ENCODE measurements around the gene CBL. TPM values are rescaled to one million over a fixed set of nuclear protein-coding genes. Genes with fewer than 3 reads are reported as not detected.
A peak's percentile ranks its signal among the peaks of the same experiment; 100 is the strongest.

CBL gene
- total RNA-seq, 3 donors from 2014 or later (not counting 1 experiment from before 2014, with no cell fraction given): 29.0 to 32.5 (median 30.1) TPM

DNA sequence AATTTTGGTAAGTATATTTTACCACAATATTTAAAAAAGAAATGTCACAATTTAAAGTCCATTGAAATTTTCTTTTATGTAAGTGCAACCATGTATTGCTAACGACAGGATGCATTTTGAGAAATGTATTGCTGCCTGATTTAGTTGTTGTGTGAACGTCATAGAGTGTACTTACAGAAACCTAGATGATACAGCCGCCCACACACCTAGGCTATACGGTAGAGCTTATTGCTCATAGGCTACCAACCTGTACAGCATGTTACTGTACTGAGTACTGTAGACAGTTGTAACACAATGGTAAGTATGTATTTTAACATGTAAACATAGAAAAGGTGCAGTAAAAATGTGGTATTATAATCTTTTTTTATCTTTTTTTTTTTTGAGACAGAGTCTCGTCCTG is 48.1 kb downstream of the CBL start:
- no peaks in the 10 kb centered on the region for H3K36me3 Mint-ChIP-seq
- no peaks in the 10 kb centered on the region for H3K27me3 Mint-ChIP-seq (ENCODE audit: low read depth in 2 of 2)
- Histone ChIP-seq H3K27me3 (ENCODE audit: control insufficient read depth, insufficient read depth, low read length) (no peaks in the 10 kb centered on the region), H3K36me3 (ENCODE audit: control insufficient read depth, insufficient read depth, low read length) (no peaks in the 10 kb centered on the region), H3K27ac (ENCODE audit: low read length) (no peak overlapping the region), H3K4me1 (ENCODE audit: control insufficient read depth, insufficient read depth, low read length) (peaks cover 8% of the 10 kb centered on the region), H3K9me3 (ENCODE audit: control insufficient read depth, insufficient read depth, low read length) (no peaks in the 10 kb centered on the region), H3K4me3 (ENCODE audit: low read length) (no peak overlapping the region)
- 98% methylated on average over 5 of the region's 5 CpGs for WGBS (ENCODE audit: insufficient coverage)
- no peaks in the 10 kb centered on the region for H3K9me3 Mint-ChIP-seq
- TF ChIP-seq, protein P1, sequence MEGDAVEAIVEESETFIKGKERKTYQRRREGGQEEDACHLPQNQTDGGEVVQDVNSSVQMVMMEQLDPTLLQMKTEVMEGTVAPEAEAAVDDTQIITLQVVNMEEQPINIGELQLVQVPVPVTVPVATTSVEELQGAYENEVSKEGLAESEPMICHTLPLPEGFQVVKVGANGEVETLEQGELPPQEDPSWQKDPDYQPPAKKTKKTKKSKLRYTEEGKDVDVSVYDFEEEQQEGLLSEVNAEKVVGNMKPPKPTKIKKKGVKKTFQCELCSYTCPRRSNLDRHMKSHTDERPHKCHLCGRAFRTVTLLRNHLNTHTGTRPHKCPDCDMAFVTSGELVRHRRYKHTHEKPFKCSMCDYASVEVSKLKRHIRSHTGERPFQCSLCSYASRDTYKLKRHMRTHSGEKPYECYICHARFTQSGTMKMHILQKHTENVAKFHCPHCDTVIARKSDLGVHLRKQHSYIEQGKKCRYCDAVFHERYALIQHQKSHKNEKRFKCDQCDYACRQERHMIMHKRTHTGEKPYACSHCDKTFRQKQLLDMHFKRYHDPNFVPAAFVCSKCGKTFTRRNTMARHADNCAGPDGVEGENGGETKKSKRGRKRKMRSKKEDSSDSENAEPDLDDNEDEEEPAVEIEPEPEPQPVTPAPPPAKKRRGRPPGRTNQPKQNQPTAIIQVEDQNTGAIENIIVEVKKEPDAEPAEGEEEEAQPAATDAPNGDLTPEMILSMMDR (IDR thresholded peaks at IDR 0.05): no peak
- H3K27ac Mint-ChIP-seq: no peak overlapping the region
- ATAC-seq (no peak), DNase-seq (no peak)
- intact Hi-C loops (cut with micrococcal nuclease): no loop called here
- H3K4me1 Mint-ChIP-seq: peaks cover 28 to 35% of the 10 kb centered on the region in 2 donors
- no peak overlapping the region for H3K4me3 Mint-ChIP-seq

DNA sequence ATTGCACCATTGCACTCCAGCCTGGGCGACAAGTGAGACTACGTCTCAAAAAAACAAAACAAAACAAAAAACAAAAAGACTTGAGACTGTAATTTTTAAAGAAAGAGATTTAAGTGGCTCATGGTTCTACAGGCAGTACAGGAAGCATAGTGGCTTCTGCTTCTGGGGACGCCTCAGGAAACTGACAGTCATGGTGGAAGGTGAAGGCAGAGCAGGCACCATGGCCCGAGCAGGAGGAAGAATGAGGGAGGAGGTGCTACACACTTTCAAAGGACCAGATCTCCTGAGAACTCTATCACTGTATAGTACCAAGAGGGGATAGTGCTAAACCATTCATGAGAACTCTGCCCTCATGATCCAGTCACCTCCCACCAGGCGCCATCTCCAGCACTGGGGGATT is 52.0 kb downstream of the CBL start:
- no peaks in the 10 kb centered on the region for H3K27me3 Mint-ChIP-seq (ENCODE audit: low read depth in 2 of 2)
- ATAC-seq: peak in 1 of 3 donors; percentile 55
- TF ChIP-seq, protein P1 (IDR thresholded peaks at IDR 0.05): no peak
- H3K27ac Mint-ChIP-seq: peak overlapping the region; percentile 65 to 76
- peaks cover 11% of the 10 kb centered on the region for H3K4me1 ChIP-seq (ENCODE audit: control insufficient read depth, insufficient read depth, low read length)
- H3K36me3 ChIP-seq (ENCODE audit: control insufficient read depth, insufficient read depth, low read length): no peaks in the 10 kb centered on the region
- H3K9me3 Mint-ChIP-seq: no peaks in the 10 kb centered on the region
- no peaks in the 10 kb centered on the region for H3K9me3 ChIP-seq (ENCODE audit: control insufficient read depth, insufficient read depth, low read length)
- H3K4me3 ChIP-seq (ENCODE audit: low read length): no peak overlapping the region
- intact Hi-C loops (cut with micrococcal nuclease): no loop called here
- WGBS (ENCODE audit: insufficient coverage): 3% methylated on average over 2 of the region's 5 CpGs
- peak overlapping the region; percentile 6 for H3K4me3 Mint-ChIP-seq
- H3K27me3 ChIP-seq (ENCODE audit: control insufficient read depth, insufficient read depth, low read length): no peaks in the 10 kb centered on the region
- H3K36me3 Mint-ChIP-seq: no peaks in the 10 kb centered on the region
- H3K27ac ChIP-seq (ENCODE audit: low read length): no peak overlapping the region
- DNase-seq: peak in 1 of 2 donors; percentile 52
- H3K4me1 Mint-ChIP-seq: peaks cover 28 to 34% of the 10 kb centered on the region in 2 donors

DNA sequence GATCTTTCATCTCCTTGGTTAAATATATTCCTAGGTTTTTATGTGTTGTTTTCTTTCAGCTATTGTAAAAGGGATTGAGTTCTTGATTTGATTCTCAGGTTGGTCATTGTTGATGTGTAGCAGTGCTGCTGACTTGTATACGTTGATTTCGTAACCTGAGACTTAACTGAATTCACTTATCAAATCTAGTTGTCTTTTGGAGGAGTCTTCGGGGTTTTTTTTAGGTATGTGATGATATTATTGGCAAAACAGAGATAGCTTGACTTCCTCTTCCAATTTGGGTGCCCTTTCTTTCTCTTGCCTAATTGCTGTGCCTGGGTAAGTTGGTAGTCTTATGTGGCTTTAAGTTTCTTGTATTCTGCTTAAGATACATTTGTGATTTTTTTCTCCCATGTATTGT is 52.8 kb downstream of the CBL start:
- Mint-ChIP-seq H3K4me1 (peaks cover 28 to 34% of the 10 kb centered on the region in 2 donors), H3K4me3 (no peak overlapping the region), H3K27me3 (ENCODE audit: low read depth in 2 of 2) (no peaks in the 10 kb centered on the region), H3K36me3 (no peaks in the 10 kb centered on the region), H3K27ac (no peak overlapping the region), H3K9me3 (no peaks in the 10 kb centered on the region)
- H3K27ac ChIP-seq (ENCODE audit: low read length): no peak overlapping the region
- no peaks in the 10 kb centered on the region for H3K27me3 ChIP-seq (ENCODE audit: control insufficient read depth, insufficient read depth, low read length)
- ATAC-seq (no peak), DNase-seq (no peak)
- peaks cover 11% of the 10 kb centered on the region for H3K4me1 ChIP-seq (ENCODE audit: control insufficient read depth, insufficient read depth, low read length)
- intact Hi-C loops (cut with micrococcal nuclease): no loop called here
- 50% methylated on average over 2 of the region's 3 CpGs for WGBS (ENCODE audit: insufficient coverage)
- TF ChIP-seq, protein P1 (IDR thresholded peaks at IDR 0.05): no peak
- no peaks in the 10 kb centered on the region for H3K36me3 ChIP-seq (ENCODE audit: control insufficient read depth, insufficient read depth, low read length)
- no peaks in the 10 kb centered on the region for H3K9me3 ChIP-seq (ENCODE audit: control insufficient read depth, insufficient read depth, low read length)
- no peak overlapping the region for H3K4me3 ChIP-seq (ENCODE audit: low read length)

All from natural killer cell (primary cell).